Activated T-cell treated with anti-CD3 and anti-CD28 coated beads, Interleukin-2, amount 50 U/mL, for 24 hours (primary cell): ENCODE data around the gene PACSIN1.

Source experiments
- DNase-seq: peaks from one replicate; pipeline ENCODE4 v3.0.0-alpha.2; 2020
- H3K27ac Mint-ChIP-seq: 2 replicates; pipeline ENCODE4 v1.8.0; 2020; ENCODE audit warnings: mild to moderate bottlenecking, mixed read lengths
- H3K27me3 Mint-ChIP-seq: 2 replicates; pipeline ENCODE4 v1.8.0; 2020; ENCODE audit warnings: mixed read lengths
- H3K36me3 Mint-ChIP-seq: 2 replicates; pipeline ENCODE4 v1.8.0; 2020; ENCODE audit warnings: low read depth, mixed read lengths
- H3K4me1 Mint-ChIP-seq: 2 replicates; pipeline ENCODE4 v1.8.0; 2020; ENCODE audit warnings: low read depth, mixed read lengths
- H3K4me3 Mint-ChIP-seq: 2 replicates; pipeline ENCODE4 v1.8.0; 2020; ENCODE audit warnings: mild to moderate bottlenecking, moderate library complexity, mixed read lengths
- H3K9me3 Mint-ChIP-seq: 2 replicates; pipeline ENCODE4 v1.8.0; 2020; ENCODE audit warnings: mixed read lengths

Gene PACSIN1

DNA sequence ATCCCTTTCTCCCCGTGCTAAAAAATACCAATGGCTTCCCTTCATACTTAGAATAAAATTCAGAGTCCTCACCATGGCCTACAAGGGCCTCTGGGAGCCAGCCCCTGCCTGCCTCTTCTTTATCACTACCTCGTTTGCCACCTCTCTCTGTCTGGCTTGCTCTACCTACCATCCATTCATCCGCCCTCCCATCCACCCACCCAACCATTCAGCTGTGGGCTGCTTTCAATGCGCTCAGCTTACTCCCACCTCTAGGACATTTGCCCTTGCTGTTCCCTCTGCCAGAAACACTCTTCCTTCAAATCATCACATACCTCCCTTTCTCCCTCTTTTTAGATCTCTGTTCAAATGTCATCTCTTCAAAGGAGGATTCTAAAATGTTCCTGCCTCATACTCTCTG, 44.4 kb downstream of the PACSIN1 start:
- no peak for DNase-seq
- no peak overlapping the region for H3K27ac Mint-ChIP-seq
- no peaks in the 10 kb centered on the region for H3K36me3 Mint-ChIP-seq
- no peaks in the 10 kb centered on the region for H3K27me3 Mint-ChIP-seq
- H3K4me3 Mint-ChIP-seq: no peak overlapping the region
- H3K9me3 Mint-ChIP-seq: no peaks in the 10 kb centered on the region
- H3K4me1 Mint-ChIP-seq: no peaks in the 10 kb centered on the region

DNA sequence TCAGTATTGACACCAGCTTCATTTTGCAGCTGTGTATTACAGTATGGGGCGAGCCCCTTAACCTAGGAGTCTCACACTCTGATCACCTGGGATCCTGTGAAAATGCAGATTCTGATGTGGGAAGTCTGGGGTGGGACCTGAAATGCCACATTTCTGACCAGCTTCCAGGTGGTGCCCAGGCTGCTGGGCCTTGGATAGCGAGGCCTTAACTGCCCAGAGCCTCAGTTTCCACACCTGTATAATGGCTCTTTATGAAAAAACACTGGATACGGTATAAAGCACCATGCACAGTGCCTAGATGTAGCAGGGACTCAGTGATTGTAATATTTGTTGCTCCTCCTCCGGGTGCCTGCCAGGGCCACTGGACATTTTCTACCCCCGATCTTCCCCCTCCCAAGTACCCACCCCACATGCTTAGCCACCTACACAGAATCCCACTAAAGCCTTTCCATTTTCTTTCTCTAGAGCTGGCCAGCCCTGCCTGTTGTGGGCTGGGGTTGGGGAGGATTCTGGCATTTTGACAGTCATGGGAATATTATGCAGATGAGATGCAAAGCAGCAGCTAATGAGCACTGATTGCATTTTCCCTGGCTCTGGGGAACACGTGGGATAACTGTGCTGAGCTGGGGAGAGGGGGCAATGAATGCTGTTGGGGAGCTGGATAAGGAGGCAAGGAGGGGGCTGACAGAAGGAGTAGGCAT, 45.5 kb downstream of the PACSIN1 start:
- Mint-ChIP-seq H3K27ac (no peak overlapping the region), H3K4me3 (no peak overlapping the region), H3K36me3 (no peaks in the 10 kb centered on the region), H3K9me3 (no peaks in the 10 kb centered on the region), H3K27me3 (no peaks in the 10 kb centered on the region), H3K4me1 (no peaks in the 10 kb centered on the region)
- DNase-seq: no peak

DNA sequence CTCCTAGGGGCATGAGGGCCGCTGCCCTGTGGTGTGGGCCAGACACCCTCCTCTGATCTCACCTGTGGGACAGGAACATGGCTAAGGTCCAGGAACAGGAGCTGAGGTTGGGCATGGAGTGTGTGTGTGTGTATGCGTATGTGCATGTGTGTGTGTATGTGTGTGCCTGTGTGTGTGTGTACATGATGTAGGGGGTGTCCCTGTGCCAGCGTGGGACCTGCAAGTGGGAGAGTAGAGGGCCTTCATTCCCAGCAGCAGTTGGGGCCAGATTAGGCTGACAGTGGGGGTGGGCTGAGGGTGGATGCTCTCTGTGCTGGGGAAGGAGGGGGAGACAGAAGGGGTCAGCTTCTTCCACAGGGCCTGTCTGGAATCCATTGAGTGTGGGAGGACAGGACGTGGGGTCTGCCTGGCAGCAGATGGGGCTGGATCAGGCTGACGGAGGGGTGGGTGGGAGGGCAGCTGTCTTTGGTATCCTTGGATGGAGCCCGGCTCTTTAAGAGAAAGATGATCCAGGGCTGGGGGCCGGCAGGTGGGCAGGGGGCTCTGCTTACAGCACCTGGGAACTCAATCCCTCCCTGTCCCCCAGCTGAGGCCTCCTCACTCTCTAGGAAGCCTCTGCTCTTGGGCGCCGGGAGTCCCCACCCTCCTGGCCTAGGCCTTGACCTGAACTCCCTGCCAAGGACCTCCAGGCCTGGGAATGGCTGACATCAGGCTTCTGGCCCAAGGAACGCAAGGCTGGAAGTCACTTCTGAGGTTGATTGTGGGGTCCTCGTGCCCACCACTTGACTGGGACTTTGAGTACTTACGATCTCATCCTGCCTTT, 46.2 kb downstream of the PACSIN1 start:
- no peaks in the 10 kb centered on the region for H3K4me1 Mint-ChIP-seq
- no peaks in the 10 kb centered on the region for H3K9me3 Mint-ChIP-seq
- H3K36me3 Mint-ChIP-seq: no peaks in the 10 kb centered on the region
- H3K4me3 Mint-ChIP-seq: no peak overlapping the region
- H3K27ac Mint-ChIP-seq: peak overlapping the region; percentile 44
- H3K27me3 Mint-ChIP-seq: no peaks in the 10 kb centered on the region
- DNase-seq: no peak

DNA sequence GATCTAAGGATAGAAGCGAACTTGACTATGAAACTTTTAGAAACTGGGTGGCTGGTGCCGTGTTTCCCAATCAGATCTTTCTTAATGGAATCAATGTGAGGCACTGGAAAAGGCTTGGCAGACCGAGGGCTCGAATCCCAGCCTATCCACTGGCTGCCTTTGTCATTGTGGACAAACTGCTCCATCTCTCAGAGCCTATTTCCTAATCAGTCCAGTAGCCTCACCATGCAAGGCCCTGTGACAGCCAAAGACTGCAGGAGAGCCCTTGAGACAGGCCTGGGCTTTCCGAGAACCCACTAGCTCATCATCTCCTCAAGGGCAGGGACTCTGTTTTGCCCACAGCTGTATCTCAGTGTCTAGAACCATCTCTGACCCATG, 46.9 kb downstream of the PACSIN1 start:
- Mint-ChIP-seq H3K36me3 (no peaks in the 10 kb centered on the region), H3K4me3 (no peak overlapping the region), H3K27ac (peak overlapping the region; percentile 44), H3K27me3 (no peaks in the 10 kb centered on the region), H3K4me1 (no peaks in the 10 kb centered on the region), H3K9me3 (no peaks in the 10 kb centered on the region)
- no peak for DNase-seq

DNA sequence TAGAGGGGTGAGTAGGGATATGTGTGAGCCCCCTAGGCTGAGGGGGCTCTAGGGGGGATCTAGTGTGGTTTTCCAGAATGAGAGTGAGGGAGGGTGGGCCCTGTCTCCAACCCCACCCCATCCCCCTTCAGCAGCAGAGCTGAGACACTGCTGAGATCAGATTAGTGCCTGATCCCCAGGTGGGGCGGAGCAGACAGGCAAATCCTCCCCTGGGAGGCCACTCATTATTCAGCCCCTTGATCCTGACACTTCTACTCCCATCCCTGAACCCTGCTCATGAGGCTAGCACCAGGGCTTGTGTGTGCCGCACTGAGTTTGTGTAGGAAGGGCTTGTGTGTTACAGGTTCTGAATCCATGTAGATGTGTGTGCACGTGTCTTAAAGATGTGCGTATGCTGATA, 47.8 kb downstream of the PACSIN1 start:
- Mint-ChIP-seq H3K4me3 (no peak overlapping the region), H3K4me1 (no peaks in the 10 kb centered on the region), H3K36me3 (no peaks in the 10 kb centered on the region), H3K9me3 (no peaks in the 10 kb centered on the region), H3K27me3 (no peaks in the 10 kb centered on the region), H3K27ac (no peak overlapping the region)
- DNase-seq: no peak

DNA sequence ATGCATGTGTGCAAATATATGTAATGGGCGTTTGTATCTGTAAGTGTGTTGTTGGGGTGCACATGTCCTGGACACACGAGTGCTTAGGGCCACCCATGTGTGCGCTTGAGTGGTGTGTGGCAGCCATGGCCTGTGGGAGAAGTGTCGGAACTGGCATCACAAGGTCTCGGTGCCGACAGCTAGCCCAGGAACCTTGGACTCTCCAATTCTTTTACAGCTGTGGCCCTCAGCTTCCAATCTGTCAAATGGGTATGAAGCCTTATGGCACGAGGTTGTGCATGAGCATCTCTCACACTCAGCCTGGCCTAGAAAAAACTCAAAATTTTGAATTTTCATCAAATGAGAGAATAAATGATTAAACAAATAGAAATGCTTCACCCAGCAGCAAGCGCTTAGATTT, 48.2 kb downstream of the PACSIN1 start:
- H3K4me1 Mint-ChIP-seq: no peaks in the 10 kb centered on the region
- H3K27me3 Mint-ChIP-seq: no peaks in the 10 kb centered on the region
- no peaks in the 10 kb centered on the region for H3K9me3 Mint-ChIP-seq
- no peak overlapping the region for H3K27ac Mint-ChIP-seq
- DNase-seq: no peak
- H3K36me3 Mint-ChIP-seq: no peaks in the 10 kb centered on the region
- H3K4me3 Mint-ChIP-seq: no peak overlapping the region

DNA sequence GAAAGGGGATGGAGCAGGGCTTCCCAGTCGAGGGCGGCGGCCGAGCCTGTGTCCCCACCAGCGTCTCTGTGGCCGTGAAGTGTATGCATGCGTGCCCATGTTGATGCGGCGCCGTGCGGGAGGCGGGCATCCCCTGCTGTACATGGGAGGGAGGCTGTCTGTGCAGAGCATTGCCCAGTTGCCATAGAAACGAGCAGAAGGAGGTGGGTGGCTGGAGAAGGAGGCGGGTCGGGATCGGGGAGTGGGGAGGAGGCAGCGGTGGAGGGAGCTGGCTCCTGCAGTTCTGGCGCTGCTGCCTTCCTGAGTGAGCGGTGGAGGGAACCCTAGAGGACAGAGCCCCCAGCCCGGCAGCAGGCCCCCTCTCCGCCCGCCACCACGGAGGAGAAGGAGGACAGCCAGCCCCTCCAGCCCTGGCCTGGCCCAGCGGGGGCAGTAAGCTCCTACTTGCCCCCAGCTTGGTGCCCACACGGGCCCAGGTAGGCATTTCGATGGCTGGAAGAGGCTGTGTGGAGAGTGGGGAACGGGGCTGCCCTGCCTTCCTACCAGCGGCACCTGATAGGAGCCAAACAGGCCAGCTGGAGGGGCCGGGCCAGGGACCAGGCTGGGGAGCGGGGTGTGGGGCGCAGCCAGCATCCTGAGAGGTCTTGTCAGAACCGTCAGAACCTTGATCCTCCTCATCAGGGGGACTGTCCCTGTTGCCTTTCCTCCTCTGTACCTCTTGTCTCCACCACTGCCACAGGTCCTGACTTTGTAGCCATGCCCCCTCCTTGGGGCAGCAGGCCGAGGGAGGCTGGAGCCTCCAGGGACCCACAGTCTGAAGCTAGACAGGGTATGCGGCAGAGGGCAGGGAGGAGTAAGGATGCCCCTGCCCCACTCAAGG, 49.0 kb downstream of the PACSIN1 start:
- Mint-ChIP-seq H3K9me3 (no peaks in the 10 kb centered on the region), H3K36me3 (no peaks in the 10 kb centered on the region), H3K27ac (no peak overlapping the region), H3K4me1 (no peaks in the 10 kb centered on the region), H3K4me3 (no peak overlapping the region), H3K27me3 (no peaks in the 10 kb centered on the region)
- DNase-seq: no peak

DNA sequence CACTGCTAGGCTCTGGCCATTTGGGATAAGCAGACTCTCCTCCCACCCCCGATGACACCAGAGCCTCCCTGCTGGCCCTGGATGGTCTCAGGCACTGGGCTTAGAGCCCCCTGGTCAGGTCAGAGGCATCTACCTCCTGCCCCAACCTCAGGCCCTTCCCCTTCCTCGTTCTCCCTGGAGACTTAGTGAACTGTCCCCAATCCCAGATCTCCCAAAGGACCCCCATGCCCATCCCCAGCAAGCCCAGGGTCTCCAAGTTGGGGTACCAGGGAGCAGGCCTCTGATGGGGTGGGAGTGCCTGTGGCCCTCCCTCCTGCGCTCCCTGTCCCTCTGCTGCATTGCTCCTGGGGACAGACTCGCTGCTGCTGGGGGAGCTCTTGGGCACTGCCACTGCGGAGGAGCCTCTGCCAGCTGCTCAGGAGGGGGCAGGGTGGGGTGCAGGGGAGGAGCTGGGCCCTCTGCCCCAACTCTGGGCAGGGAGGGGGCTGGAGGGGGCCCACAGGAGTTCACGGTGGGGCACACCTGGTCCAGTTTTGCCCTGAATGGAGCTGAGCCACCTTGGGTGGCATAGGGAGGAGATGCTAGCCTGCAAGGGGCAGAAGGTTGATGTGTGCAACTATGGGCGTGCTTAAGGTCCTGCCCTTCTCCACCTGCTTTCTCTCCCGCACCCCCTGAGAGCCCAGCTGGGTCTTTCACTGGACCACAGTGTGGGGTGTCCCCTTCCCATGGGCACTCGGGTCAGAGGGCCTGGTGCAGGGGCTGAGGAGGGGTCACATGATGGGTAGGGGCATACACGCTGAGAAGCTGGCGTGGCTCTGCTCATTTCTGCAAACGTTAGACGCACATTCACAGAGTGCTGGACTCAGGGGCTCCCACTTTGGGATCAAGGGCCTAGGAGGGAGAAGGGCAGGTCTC, 49.9 kb downstream of the PACSIN1 start:
- no peak for DNase-seq
- no peak overlapping the region for H3K4me3 Mint-ChIP-seq
- H3K4me1 Mint-ChIP-seq: no peaks in the 10 kb centered on the region
- no peaks in the 10 kb centered on the region for H3K27me3 Mint-ChIP-seq
- H3K9me3 Mint-ChIP-seq: no peaks in the 10 kb centered on the region
- H3K36me3 Mint-ChIP-seq: no peaks in the 10 kb centered on the region
- H3K27ac Mint-ChIP-seq: no peak overlapping the region

DNA sequence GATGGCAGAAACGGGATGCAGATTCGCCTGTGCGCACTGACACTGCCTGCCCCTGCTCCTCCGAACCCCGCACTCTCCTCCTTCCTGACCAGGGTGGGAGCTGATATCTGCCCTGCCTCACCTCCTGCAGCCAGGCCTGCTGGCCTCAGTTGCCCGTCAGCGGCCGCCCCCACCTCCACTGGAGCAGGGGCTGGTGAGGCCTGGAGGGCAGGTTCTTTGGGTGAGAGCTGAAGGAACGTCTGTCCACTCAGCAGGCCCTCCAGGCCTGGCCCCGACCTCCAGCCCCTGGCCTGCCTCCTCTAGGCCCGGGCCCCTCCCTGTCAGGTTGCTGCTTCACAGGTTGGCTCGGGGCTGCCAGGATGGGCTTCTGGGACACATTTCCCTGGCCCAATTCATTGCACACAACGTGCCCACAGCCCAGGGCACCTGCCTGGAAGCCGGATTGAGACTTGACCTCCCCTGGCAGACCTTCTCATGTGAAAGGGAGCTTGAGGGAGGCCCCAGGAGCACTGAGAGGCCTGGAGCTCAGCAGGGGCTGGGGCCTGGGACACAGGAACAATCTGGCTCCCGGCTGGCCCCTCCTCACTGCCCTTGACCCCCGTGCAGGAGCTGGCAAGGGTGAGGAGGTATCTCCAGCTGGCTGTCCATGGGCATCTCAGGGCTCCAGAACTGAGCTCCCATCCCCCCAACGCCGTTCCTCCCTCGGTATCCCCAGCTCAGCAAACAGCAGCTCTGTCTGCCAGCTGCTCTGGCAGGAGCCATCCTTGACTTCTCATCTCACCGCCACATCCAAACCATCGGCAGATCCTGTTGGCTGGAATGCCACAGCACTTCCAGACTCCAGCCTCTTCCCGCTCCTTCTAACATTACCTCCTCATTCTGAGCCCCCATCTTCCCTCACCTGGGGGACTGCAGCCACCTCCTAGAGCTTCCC, 50.8 kb downstream of the PACSIN1 start:
- H3K27me3 Mint-ChIP-seq: no peaks in the 10 kb centered on the region
- no peaks in the 10 kb centered on the region for H3K9me3 Mint-ChIP-seq
- DNase-seq: no peak
- no peak overlapping the region for H3K4me3 Mint-ChIP-seq
- H3K36me3 Mint-ChIP-seq: no peaks in the 10 kb centered on the region
- no peaks in the 10 kb centered on the region for H3K4me1 Mint-ChIP-seq
- H3K27ac Mint-ChIP-seq: no peak overlapping the region

DNA sequence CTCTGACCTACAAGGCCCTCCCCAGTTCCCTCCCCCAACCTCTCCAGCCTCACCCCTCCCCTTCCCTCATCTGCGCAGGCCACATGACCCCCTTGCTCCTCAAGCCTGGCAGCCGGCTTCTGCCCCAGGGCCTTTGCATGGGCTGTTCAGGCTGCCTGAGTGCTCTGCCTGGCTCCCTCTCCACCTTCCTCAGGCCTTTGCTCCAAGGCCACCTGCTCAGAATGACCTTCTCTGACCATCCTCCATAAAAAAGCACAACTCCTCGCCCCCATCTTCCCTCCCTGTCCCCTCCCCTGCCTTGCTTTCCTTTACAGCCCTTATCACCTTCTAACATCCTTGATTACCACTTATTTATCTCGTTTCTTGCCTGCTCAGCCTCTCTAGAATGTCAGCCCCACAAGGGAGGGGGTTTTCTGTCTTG, 51.6 kb downstream of the PACSIN1 start:
- H3K36me3 Mint-ChIP-seq: no peaks in the 10 kb centered on the region
- H3K4me3 Mint-ChIP-seq: no peak overlapping the region
- H3K4me1 Mint-ChIP-seq: no peaks in the 10 kb centered on the region
- H3K27me3 Mint-ChIP-seq: no peaks in the 10 kb centered on the region
- no peaks in the 10 kb centered on the region for H3K9me3 Mint-ChIP-seq
- DNase-seq: no peak
- no peak overlapping the region for H3K27ac Mint-ChIP-seq

DNA sequence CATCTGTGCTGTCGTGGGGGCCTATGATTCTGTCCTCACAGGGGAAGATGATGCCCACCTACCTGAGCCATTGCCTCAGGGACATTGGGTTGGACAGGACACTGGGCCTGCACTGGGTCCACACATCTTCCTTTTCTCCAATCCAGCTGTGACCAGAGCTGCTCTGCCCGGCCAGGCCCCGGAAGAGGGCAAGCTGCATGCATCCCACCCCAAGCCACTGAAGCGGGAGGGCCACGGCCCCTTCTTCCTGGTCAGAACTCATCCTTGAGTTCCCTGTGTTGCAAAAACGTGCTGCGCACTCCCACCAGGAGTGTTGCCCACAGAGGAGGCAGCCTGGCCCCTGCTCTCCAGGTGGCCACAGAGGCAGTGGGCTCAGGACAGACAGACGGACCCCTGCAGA, 52.1 kb downstream of the PACSIN1 start:
- Mint-ChIP-seq H3K27ac (no peak overlapping the region), H3K4me1 (no peaks in the 10 kb centered on the region), H3K9me3 (no peaks in the 10 kb centered on the region), H3K4me3 (no peak overlapping the region), H3K27me3 (no peaks in the 10 kb centered on the region), H3K36me3 (no peaks in the 10 kb centered on the region)
- DNase-seq: no peak

DNA sequence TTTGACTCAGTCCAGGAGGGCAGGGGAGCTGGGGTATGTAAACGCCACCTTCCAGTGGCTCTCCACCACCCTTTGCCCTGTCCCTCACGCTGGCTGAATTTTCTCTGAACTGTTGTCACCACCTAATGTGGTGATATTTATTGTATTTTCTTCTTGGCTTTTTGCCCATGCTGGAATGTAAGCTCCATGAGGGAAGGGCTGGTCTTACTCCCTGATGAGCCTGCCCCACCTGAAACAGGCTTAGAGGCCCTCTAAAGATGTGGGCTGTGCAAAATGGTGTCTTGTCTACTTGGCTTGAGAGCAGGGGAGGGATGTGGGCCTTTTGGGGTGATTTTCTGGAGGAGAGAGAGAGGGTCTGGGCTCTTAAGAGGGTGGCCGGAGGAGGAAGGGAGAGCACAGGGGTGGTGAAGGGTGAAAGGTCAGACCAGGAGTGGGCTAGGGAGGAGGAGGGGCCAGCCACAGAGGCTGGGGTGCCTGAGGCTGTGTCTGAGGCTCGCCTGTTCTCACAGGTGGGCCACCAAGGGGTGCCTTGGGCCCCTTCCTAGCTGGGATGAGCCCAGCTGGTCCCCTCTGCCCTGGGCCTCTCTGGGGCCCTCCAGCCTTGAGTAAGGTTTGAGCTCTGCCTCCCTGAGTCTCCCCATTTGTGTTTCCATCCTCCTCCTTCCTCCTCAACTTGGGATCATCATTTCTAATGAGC, 52.9 kb downstream of the PACSIN1 start:
- Mint-ChIP-seq H3K4me3 (no peak overlapping the region), H3K27ac (no peak overlapping the region), H3K27me3 (no peaks in the 10 kb centered on the region), H3K36me3 (no peaks in the 10 kb centered on the region), H3K9me3 (no peaks in the 10 kb centered on the region), H3K4me1 (no peaks in the 10 kb centered on the region)
- no peak for DNase-seq
